Fibroblast of peridontal ligament (primary cell): ENCODE measurements around the gene CZIB.
"Not testable (repeated sequence)": the region's sequence is repeated elsewhere in the genome, so short reads cannot be mapped to it uniquely, and the experiment has no call there.

ENCODE experiments used
- DNase-seq: peaks from one replicate; pipeline ENCODE4 v3.0.0-alpha.2; 2010; ENCODE audit errors: extremely low read depth

CZIB gene

DNA sequence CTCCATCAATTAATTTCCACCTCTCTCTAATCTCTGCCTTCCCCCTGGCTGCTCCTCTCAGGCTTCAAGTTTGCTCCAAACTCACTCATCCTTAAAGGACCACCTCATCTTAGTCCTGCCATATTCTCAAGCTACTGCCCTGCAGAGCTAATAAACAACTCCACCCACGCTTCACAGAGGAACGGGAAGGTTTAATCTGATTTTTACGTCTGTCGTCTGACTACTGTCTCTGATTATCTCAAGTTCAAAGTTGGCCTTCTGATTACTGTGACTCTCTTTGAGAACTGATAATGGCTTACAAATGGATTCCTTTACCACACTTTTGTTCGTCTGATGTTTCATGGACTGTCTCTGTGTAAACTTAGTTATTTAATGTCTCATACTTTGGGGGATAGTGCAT is 31.4 kb downstream of the CZIB start:
- no peak for DNase-seq

GRCh38 chr1:53188099-53188498 is 32.3 kb downstream of the CZIB start:
- no peak for DNase-seq

- DNase-seq, result no peak
These were observed 33.0 kb downstream of the CZIB start for GRCh38 chr1:53187401-53187800.

DNA sequence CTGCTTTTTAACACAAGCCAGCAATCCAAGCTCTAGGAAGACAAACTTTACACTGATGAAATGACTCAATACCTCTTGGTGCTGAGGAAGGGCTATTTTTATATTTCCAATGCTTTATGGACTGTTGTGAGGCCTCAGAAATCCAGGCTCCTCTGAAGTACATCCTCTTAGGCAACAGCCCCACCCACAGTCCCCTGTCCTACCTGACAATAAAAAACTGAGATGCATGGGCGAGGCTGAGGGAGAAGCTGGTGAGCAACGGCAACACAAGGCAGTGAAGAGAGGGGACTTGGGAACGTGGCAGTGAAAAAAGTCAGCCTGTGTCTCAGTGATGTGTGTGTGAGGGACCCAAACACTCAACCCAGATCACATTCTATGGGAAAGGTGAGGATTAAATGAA is 33.9 kb downstream of the CZIB start:
- DNase-seq, result no peak

GRCh38 chr1:53185955-53186297 is 34.5 kb downstream of the CZIB start:
- DNase-seq, result not testable (repeated sequence)

DNA sequence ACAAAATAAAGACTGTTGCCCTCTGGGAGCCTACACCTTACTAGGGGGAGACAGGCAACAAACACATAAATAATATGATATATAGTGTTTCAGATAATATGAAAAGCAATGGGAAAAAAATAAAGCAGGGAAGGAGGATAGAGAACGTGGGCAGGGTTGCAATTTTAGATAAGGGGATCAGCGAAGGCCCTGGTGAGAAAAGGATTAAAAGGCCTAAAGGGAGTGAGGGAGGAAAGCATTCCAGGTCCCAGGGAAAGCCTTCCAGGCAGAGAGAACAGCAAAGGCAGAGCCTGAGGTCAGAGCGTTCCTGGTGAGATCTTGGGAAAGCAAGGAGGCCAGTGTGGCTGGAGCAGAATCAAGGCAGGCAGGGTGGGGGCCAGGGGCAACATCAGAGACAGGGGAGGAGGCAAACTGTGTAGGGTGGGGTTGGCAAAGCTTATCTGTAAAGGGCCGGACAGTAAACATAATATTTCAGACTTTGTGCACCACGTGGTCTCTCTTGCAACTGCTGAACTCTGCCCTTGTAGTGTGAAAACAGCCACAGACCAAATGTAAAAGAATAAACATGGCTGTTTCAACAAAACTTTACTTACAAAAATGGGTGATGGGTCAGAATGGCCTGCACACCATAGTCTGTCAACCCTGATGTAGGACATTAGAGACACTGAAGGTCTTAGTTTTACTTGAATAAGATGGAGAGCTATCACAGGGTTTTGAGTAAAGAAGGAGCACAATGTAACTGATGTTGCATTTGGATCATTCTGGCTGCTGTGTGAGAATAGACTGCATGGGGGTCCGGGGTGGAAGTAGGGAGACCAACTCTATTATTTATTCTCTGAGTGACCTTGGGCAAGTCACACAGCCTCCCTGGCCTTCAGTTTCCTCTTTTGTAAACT is 37.1 kb downstream of the CZIB start:
- no peak for DNase-seq

GRCh38 chr1:53182716-53183094 is 37.7 kb downstream of the CZIB start:
- no peak for DNase-seq

DNA sequence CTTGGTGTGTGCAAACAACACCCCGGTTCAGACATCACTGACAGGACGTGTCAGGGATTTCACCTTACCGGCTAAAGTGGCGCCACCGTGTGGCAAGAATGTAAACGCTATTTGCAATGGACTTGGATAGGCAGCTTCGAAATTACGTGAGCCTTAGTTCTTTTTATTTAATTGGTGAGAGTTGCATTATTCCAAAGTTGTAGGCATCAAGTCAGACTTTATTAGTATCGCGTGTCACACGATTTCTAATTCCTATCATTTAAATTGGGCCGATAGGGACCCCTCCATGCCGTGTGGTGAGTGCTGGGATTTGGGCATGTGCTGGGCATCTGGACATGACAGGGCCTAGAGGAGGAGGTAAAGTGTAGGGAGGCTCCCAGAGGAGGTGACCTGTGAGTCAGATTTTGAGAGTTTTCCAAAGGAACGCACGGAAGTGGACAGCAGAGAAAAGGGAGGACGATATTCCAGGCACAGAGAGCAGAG is 38.3 kb downstream of the CZIB start:
- DNase-seq, result peak; percentile 76

DNA sequence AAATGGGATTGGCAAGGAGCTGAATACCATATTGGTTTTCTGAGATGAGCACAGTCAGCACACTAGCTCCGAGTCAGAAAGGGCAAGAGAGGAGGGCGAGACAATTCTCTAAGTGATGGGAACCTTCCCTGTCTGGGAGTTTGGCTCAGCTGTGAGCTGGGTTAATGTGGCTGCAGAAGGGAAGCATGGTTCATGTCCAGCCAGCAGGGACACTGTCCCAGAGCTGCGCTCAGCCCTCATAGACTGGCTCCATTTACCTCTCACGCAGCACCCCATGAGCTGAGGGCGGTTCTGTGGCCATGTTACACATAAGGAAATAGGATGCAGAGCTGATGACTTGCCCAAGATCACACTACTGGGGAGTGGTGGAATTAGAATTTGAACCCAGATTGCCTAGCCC is 39.5 kb downstream of the CZIB start:
- no peak for DNase-seq

GRCh38 chr1:53180226-53180625 is 40.2 kb downstream of the CZIB start:
- DNase-seq, result peak; percentile 68

DNA sequence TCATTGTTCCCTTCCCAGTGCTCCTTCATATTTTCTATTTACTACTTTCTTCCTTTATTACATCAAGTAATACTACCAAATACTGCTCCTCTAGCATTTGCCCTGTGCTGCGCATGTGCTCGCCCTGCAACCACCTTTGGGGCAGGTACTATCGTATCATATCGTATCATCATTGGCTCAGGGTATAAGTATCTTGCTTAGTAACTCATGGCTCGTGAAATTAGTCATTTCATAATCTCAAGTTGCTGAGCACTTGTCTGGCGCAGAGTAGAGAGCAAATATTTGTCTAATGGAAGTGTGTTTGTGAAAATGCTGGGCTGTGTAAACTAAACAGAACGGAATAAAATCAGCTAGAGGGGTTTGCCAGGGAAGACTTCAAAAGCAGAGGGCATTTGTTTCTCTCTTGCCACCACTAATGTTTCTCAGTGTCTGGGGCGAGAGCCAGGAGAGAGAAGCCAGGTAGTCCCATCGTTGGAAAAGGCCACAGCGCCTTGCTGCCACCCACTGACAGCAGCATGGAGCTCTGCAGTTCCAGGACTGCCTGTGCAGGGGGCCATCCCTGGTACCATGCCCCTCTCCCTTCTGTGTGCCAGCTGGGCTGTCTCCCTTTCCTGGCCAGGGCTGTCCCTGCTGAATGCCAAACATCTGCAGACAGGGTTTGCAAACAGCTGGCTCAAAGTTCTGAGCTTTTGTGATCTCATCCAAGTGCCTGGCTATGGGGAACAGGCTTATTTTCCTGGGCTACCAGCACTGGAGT is 43.8 kb downstream of the CZIB start:
- DNase-seq, result peak; percentile 35

DNA sequence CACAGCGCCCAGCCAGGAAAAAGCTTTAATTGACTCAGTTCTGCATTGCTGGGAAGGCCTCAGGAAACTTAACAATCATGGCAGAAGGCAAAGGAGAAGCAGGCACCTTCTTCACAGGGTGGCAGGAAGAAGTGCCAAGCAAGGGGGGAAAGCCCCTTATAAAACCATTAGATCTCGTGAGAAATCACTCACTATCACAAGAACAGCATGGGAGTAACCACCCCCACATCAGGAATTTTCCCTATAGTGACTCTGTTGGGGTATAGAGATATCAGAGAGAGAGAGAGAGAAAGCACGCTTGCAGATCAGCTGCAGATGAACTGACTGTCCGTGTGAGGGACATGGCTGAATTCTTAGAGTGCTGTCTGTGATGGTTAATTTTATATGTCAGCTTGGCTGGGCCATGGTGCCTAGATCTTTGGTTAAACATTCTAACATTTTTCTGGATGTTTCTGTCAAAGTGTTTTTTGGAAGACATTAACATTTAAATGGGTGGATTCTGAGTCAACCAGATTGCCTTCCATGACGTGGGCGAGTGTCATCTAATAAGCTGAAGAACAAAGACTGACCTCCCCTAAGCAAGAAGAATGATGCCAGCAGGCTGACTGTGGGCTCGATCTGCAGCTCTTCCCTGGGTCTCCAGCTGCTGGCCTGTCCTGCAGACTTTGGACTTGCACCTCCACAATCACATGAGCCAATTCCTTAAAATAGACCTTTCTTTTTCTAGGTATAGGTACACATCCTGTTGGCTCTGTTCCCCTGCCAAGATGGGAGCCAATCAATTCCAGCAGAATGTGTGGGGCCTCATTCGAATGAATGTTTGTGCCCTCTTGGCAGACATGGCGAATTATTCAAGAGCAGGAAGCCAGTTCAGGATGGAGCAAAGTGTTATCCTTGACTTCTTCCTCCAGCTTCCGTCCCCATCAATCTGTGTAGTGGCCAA is 45.2 kb downstream of the CZIB start:
- DNase-seq, result peak; percentile 62

GRCh38 chr1:53172426-53173128 is 47.9 kb downstream of the CZIB start:
- peak; percentile 79 for DNase-seq

DNA sequence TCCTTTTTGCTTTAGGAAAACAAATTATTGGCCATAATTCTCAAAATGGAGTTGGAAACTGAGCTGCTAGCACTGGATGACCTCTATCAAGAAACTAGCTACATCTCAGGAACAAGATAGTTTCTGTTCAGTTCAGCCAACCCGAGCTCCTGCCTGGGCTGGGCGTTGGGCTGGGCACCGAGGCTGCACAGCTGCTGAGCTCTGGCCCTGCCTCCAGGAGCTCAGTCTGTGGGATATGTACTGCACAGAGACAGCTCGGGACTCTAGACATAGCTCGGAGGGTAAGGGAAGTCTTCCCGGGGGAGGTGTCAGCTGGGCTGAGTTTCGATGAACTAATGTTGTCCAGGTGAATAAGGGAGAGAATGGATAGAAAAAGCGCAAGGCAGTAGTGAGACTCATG is 53.5 kb downstream of the CZIB start:
- DNase-seq, result no peak

- DNase-seq, result no peak
These were observed 54.1 kb downstream of the CZIB start for GRCh38 chr1:53166366-53166765.

DNA sequence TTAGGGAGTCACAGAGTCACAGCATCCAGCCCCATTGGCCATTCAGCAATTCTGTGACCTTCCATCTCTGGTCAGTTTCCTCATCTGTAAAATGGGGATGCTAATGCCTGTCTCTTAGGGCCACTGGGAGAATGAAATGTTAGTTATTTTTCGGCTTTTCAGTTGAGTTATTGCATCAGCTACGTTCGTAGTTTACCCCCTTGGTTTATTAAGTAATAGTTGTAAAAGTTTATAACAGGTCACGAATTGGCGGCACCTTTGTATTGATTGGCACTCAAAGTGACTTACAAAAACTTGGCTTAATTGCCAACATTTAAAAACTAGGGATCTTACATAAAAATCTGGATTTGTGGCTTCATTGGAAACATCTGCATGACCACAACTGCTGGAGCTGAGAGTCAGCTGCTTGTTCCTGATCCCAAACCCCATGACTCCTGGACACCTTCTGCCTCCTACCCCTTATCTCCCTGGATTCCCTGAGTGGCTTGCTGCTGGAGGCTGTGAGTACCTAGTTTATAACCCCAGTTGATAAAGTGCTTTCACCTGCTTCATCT is 54.9 kb downstream of the CZIB start:
- DNase-seq, result peak; percentile 59
